Epithelial cell of proximal tubule (primary cell): ENCODE results near the gene ZNF772. TPM values are rescaled to one million over a fixed set of nuclear protein-coding genes. Genes with fewer than 3 reads are reported as not detected.

Experiments
- DNase-seq: peaks from one replicate; pipeline ENCODE4 v3.0.0-alpha.2; 2011; ENCODE audit warnings: low read depth
- H3K4me3 ChIP-seq: 2 replicates; pipeline ENCODE4 v1.5.1; 2011; ENCODE audit warnings: low read depth, mild to moderate bottlenecking, low read length
- total RNA-seq: library from RNA; depleted of rRNA; stranded (reverse); fragments of >200 nt; gene quantifications from 2 replicates; pipeline ENCODE4 v1.2.3, GENCODE V29; 2015
- TF ChIP-seq, protein P1 (sequence below): conservative IDR thresholded peaks from 2 replicates; pipeline ENCODE4 v1.5.1; 2012; ENCODE audit warnings: low read depth, mild to moderate bottlenecking, low read length

The ZNF772 gene
- total RNA-seq, 1 donor from 2014 or later, result 6.1 TPM

DNA sequence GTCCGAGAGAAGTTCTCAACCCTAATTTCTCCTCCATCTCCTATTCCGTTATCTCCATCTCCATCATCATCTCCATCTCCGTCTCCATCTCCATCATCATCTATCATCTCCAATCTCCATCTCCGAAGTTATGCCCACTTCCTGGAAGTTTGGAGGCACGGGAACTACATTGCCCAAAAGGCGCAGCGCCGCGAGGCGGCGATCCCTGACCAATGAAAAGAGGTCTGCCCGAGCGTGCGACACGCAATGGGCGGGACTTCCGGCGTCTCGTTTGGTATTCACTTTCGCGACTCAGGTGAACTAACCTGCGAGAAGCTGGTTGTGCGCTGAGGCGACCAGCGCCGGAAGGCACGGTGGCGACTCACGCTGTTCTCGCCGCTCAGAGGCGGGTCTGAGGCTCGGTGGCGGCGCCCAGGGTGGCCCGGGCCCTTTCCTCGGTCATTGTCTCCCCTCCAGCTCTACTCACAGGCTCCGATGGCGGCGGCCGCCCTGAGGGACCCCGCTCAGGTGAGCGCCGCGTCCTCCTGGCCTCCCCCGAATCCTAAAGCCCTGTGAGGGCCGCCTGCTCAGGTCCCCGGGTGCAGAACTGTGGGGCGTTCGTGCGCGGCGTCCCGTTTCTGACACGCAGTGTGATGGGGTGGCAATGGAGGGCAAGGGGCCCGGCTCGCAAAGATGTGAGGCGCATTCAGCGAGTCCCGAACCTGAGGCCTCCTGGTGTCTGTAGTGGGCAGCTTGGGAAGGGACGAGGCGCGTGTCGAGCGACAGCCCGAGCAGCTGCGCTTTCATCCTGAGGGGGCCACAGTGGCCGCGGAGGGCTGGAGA is 10.3 kb upstream of the ZNF772 start, which contains the start of gene ZNF419:
Gene ZNF419, plus strand, starts transcription at position 274 of the 822 bp plus-strand sequence. Its CDS starts 201 bp downstream, at position 475.
- TF ChIP-seq, protein P1, sequence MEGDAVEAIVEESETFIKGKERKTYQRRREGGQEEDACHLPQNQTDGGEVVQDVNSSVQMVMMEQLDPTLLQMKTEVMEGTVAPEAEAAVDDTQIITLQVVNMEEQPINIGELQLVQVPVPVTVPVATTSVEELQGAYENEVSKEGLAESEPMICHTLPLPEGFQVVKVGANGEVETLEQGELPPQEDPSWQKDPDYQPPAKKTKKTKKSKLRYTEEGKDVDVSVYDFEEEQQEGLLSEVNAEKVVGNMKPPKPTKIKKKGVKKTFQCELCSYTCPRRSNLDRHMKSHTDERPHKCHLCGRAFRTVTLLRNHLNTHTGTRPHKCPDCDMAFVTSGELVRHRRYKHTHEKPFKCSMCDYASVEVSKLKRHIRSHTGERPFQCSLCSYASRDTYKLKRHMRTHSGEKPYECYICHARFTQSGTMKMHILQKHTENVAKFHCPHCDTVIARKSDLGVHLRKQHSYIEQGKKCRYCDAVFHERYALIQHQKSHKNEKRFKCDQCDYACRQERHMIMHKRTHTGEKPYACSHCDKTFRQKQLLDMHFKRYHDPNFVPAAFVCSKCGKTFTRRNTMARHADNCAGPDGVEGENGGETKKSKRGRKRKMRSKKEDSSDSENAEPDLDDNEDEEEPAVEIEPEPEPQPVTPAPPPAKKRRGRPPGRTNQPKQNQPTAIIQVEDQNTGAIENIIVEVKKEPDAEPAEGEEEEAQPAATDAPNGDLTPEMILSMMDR, result peak; percentile 10
- peak; percentile 27 for DNase-seq
- H3K4me3 ChIP-seq, result peak within 1 kb of the TSS; percentile 83

DNA sequence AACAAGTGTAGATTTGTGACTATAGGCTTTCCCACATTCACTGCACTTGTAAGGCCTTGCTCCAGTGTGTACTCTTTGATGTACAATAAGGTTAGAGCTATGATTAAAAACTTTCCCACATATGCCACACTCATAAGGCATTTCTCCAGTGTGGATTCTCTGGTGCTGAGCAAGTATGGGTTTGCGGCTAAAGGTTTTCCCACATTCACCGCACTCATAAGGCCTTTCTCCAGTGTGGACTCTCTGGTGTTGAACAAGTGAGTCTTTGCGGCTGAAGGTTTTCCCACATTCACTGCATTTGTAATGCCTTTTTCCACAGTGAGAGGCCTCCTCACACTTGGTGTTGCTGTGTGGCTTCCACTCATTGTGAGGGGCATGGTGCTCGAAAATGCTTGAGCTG is 3.7 kb downstream of the ZNF772 start:
- no peak overlapping the region for H3K4me3 ChIP-seq
- TF ChIP-seq, protein P1, result no peak
- no peak for DNase-seq

DNA sequence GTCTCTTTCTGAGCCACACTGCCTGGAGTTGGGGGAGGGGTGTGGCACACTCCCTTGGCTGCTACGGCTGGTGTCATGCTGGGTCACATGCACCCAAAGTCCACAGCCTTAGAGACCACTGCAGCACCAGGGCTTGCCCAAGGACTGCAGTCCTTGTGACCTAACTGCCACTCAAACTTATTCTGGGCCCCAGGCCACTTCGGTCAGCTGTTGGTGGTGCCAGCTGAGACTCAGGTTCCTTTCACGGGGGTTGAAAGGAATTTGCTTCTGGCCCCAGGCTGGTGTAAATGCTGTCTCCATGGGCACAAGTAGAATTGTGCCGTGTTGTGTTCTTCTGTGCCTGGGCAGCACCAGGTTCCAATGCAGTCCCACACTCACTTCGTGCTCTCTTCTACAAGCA is 10.9 kb downstream of the ZNF772 start:
- TF ChIP-seq, protein P1, result no peak
- no peak overlapping the region for H3K4me3 ChIP-seq
- DNase-seq, result no peak

DNA sequence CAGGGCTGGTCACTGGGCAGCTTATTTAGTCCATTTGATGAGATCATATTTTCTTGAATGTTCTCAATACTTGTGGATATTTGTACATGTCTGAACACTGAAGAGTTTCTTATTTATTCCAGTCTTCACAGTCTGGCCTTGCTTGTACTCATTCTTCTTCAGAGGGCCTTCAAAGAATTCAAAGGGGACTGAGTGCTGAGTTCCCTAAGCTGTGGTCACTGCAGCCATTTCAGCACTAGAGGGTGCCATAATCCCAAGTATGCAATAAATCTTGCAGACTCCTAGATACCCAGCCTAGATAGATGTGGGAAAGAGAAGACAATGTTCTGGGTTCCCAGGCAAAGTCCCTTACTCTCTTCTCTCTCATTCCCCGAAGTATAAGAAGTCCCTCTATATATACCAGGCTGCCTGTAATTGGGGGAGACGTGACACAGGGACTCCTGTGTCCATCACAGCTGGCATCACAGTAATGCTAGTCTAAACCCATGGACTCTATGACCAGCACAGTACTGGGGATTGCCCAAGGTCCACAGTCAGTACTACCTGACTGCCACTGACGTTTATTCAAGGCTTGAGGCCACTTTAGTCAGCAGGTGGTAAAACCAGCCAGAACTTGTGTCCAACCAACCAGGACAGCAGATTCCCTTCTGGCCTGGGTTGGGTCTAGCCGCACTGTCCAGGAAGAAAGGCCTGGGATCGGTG is 11.5 kb downstream of the ZNF772 start:
- TF ChIP-seq, protein P1, result peak; percentile 41
- no peak for DNase-seq

DNA sequence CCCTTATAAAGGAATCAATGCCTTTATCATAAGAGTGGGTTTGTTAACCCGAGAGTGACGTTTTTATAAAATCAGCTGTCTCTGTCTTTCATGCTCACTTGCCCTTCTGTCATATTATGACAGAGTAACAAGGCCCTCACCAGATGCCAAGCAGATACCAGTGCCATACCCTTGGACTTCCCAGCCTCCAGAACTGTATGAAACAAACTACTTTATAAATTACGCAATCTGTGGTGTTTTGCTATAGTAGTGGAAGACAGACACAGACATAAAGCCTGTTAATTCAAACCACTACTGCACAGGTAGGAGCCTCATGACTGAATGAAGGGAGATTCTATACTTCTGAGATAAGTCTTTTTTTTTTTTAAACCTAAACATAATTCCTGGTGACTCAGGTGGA is 25.1 kb downstream of the ZNF772 start:
- no peak overlapping the region for H3K4me3 ChIP-seq
- DNase-seq, result no peak
- TF ChIP-seq, protein P1, result no peak

More for the DNA sequence above, 11.5 kb downstream of the ZNF772 start:
- H3K4me3 ChIP-seq, result no peak overlapping the region

DNA sequence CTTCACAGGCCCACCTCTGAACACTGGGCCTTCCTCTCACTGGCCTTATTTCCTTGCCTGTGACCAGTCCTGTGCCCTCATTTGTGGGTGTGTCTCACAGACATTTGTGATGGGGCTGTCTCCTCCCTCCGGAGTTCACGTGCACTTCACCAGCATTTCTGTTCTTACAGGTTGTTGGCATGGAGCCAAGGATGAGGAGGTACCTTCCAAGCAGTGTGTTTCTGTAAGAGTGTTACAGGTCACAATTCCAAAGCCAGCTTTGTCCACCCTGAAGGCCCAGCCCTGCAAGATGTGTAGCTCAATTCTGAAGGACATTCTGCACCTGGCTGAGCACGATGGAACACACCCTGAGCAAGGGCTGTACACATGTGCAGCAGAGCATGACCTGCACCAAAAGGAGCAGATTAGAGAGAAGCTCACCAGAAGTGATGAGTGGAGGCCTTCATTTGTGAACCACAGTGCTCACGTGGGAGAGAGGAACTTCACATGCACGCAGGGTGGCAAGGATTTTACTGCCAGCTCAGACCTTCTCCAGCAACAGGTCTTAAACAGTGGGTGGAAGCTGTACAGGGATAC is 34.2 kb downstream of the ZNF772 start:
- no peak for DNase-seq
- H3K4me3 ChIP-seq, result no peak overlapping the region
- TF ChIP-seq, protein P1, result no peak
